ENCODE results near the gene XYLT1.

DNA sequence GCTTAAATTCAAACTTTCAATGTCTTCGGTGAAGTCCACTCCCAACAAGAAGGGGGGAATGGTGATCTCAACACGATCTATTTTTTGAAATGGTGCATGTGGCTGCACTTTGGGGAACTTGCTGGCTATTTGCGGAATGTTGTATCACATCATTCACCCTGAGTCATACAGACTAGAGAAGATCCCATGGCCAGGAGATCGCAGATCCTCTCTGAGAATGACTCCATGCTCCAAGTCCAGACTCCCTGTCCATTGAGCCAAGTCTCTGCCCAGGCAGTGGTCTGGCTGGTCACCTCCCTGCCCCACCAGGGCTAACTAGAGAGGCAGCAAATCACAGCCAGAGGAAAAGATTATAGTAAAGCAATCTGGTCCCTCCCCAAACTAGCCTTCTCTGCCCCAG lies 120.6 kb downstream of the XYLT1 start:
- TF ChIP-seq, protein P1, sequence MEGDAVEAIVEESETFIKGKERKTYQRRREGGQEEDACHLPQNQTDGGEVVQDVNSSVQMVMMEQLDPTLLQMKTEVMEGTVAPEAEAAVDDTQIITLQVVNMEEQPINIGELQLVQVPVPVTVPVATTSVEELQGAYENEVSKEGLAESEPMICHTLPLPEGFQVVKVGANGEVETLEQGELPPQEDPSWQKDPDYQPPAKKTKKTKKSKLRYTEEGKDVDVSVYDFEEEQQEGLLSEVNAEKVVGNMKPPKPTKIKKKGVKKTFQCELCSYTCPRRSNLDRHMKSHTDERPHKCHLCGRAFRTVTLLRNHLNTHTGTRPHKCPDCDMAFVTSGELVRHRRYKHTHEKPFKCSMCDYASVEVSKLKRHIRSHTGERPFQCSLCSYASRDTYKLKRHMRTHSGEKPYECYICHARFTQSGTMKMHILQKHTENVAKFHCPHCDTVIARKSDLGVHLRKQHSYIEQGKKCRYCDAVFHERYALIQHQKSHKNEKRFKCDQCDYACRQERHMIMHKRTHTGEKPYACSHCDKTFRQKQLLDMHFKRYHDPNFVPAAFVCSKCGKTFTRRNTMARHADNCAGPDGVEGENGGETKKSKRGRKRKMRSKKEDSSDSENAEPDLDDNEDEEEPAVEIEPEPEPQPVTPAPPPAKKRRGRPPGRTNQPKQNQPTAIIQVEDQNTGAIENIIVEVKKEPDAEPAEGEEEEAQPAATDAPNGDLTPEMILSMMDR (IDR thresholded peaks at IDR 0.05), result no peak
- TF ChIP-seq POLR2AphosphoS5 (IDR thresholded peaks at IDR 0.05), result no peak
- TF ChIP-seq POLR2A (IDR thresholded peaks at IDR 0.05), result no peak
